Right atrium auricular region (tissue), 2 donors: ENCODE results near the gene MKKS. TPM values are rescaled to one million over a fixed set of nuclear protein-coding genes. Genes with fewer than 3 reads are reported as not detected.
"Not testable (repeated sequence)": the region's sequence is repeated elsewhere in the genome, so short reads cannot be mapped to it uniquely, and the experiment has no call there.

Source experiments
- DNase-seq: peaks from one replicate; pipeline ENCODE4 v3.0.0-alpha.2; 2019; ENCODE audit warnings: low spot score
- H3K27ac ChIP-seq, 2 donors: fragments of 200-600 bp; sonication (generic); 1 replicate in 1 of 2; 2 replicates in 1 of 2; pipeline ENCODE4 v1.5.1; 2016 to 2019
- H3K27me3 ChIP-seq, 2 donors: fragments of 200-600 bp; sonication (generic); one replicate each; pipeline versions ENCODE4 v1.5.1 to v1.6.0; 2017 to 2019
- H3K36me3 ChIP-seq: fragments of 200-600 bp; sonication (generic); one replicate; pipeline ENCODE4 v1.5.1; 2016
- H3K4me1 ChIP-seq, 2 donors: fragments of 200-600 bp; sonication (generic); one replicate each; pipeline versions ENCODE4 v1.5.1 to v1.6.0; 2017 to 2019
- H3K4me3 ChIP-seq, 2 donors: fragments of 200-600 bp; sonication (generic); 1 replicate in 1 of 2; 2 replicates in 1 of 2; pipeline ENCODE4 v1.5.1; 2017 to 2019; ENCODE audit warnings: mild to moderate bottlenecking in 1 of 2, moderate library complexity in 1 of 2
- H3K9me3 ChIP-seq, 2 donors: fragments of 200-600 bp; sonication (generic); one replicate each; pipeline ENCODE4 v1.5.1; 2019
- CTCF ChIP-seq, 2 donors: fragments of 200-600 bp; sonication (generic); IDR thresholded peaks; one replicate each; pipeline ENCODE4 v1.5.1; 2019; ENCODE audit warnings: antibody characterized with exemption in 2 of 2
- total RNA-seq, 2 donors: library from RNA; depleted of rRNA; stranded (reverse); fragments of >200 nt; gene quantifications; one replicate each; pipeline ENCODE4 v1.1.0, GENCODE V29; 2016

MKKS gene
- total RNA-seq, 2 donors from 2014 or later = 12.4 to 15.4 TPM

GRCh38 chr20:10408108-10408813, 25.8 kb downstream of the MKKS start:
- Histone ChIP-seq H3K4me3 (no peak overlapping the region), H3K27ac (no peak overlapping the region), H3K9me3 (no peaks in the 10 kb centered on the region), H3K27me3 (no peaks in the 10 kb centered on the region), H3K36me3 (peaks cover 31% of the 10 kb centered on the region), H3K4me1 (no peaks in the 10 kb centered on the region)
- no peak for DNase-seq
- TF ChIP-seq CTCF (IDR thresholded peaks at IDR 0.05) = no peak

- Histone ChIP-seq H3K27ac (no peak overlapping the region), H3K9me3 (no peaks in the 10 kb centered on the region), H3K4me3 (no peak overlapping the region), H3K4me1 (no peaks in the 10 kb centered on the region), H3K36me3 (peaks cover 14% of the 10 kb centered on the region), H3K27me3 (no peaks in the 10 kb centered on the region)
- no peak for DNase-seq
- no peak for TF ChIP-seq CTCF (IDR thresholded peaks at IDR 0.05)
These were observed 29.0 kb downstream of the MKKS start for GRCh38 chr20:10404959-10405530.

DNA sequence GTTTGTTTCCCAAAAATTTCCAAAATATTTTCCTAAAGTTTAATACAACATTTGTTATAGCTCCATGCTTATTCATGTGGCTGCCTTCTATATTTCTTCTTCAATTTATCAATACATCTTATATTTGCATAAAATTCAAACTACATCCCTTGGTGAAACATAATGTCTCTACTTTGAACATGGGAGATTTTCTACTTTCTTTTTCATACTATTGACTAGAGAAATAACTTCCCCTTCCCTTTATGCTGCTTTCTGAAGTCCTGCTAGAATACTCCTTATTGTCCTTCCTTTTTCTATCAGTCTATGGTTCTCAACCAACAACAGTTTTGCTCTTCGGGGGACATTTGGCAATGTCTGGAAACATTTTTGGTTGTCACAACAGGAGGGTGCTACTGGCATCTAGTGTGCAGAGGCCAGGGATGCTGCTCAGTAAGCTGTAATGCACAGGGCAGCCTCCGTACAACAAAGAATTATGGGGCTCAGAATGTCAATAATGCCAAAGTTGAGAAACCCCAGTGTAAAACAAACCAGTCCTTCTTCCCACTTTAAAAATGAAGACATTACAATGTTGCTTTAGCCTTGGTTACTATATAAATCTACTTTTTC, 29.9 kb downstream of the MKKS start:
- no peak overlapping the region for H3K4me3 ChIP-seq
- H3K36me3 ChIP-seq = peaks cover 14% of the 10 kb centered on the region
- H3K27ac ChIP-seq = no peak overlapping the region
- no peak for TF ChIP-seq CTCF (IDR thresholded peaks at IDR 0.05)
- no peaks in the 10 kb centered on the region for H3K27me3 ChIP-seq
- no peaks in the 10 kb centered on the region for H3K9me3 ChIP-seq
- DNase-seq = no peak
- H3K4me1 ChIP-seq = no peaks in the 10 kb centered on the region

DNA sequence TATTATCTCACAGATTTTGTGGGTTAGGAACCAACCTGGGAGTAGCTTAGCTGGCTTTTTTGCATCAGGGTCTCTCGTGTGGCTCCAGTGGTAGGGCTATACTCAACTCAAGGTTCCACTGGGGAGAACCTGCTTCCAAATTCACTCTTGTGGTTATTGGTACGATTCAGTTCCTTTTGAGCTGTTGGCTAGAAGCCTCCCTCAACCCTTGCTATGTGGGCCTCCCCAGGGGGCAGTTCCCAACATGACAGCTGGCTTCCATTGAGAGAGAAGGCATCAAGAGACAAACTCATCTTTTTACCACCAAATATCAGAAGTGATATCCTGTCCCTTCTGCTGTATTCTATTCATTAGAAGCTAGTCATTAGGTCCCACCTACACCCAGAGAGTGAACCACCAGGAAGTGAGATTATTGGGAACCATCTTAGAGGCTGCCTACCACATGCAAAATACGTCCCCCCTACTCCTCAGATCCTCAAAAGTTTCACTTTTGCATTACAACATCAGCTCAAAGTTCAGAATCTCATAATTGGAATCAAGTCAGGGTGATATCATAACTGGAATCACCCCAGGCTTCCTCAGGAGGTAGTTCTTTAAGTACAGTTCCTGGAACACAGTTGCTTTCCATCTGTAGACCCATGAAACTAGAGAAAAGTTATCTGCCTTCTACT, 30.9 kb downstream of the MKKS start:
- H3K4me1 ChIP-seq = no peaks in the 10 kb centered on the region
- H3K27ac ChIP-seq = no peak overlapping the region
- DNase-seq = no peak
- no peak for TF ChIP-seq CTCF (IDR thresholded peaks at IDR 0.05)
- H3K4me3 ChIP-seq = no peak overlapping the region
- peaks cover 14% of the 10 kb centered on the region for H3K36me3 ChIP-seq
- H3K27me3 ChIP-seq = no peaks in the 10 kb centered on the region
- no peaks in the 10 kb centered on the region for H3K9me3 ChIP-seq

- Histone ChIP-seq H3K36me3 (no peaks in the 10 kb centered on the region), H3K4me1 (no peaks in the 10 kb centered on the region), H3K4me3 (no peak overlapping the region), H3K27me3 (no peaks in the 10 kb centered on the region), H3K9me3 (no peaks in the 10 kb centered on the region), H3K27ac (no peak overlapping the region)
- no peak for TF ChIP-seq CTCF (IDR thresholded peaks at IDR 0.05)
- DNase-seq = no peak
These were observed 35.1 kb downstream of the MKKS start for GRCh38 chr20:10398834-10399369.

- H3K27me3 ChIP-seq, H3K27ac ChIP-seq, H3K4me3 ChIP-seq, DNase-seq, H3K9me3 ChIP-seq, H3K36me3 ChIP-seq, H3K4me1 ChIP-seq: not testable (repeated sequence)
These were observed 39.3 kb downstream of the MKKS start for GRCh38 chr20:10394752-10395151.
